GM12874 (cell line): Measurements from ENCODE around the gene TEX55.
A peak's percentile ranks its signal among the peaks of the same experiment; 100 is the strongest.

Experiments
- CTCF ChIP-seq: IDR thresholded peaks from 2 replicates; pipeline ENCODE4 v1.5.1; 2011; ENCODE audit warnings: low read depth, mild to moderate bottlenecking, control low read depth, low read length, moderate library complexity; ENCODE audit not compliant: insufficient read depth

The TEX55 gene

GRCh38 chr3:119145500-119146167, at the start of gene TEX55:
TSS of gene TEX55 (plus strand) at chr3:119146165. CDS start at chr3:119146190, 25 bp downstream.
- TF ChIP-seq CTCF: peak; percentile 53

- TF ChIP-seq CTCF: no peak
Measured at GRCh38 chr3:119098003-119098402, 48.0 kb upstream of the TEX55 start.

GRCh38 chr3:119098619-119099222, 47.2 kb upstream of the TEX55 start:
- peak; percentile 28; the same call in 1 of the 2 replicates for TF ChIP-seq CTCF

GRCh38 chr3:119099785-119100184, 46.2 kb upstream of the TEX55 start:
- TF ChIP-seq CTCF: no peak

GRCh38 chr3:119104031-119104430, 41.9 kb upstream of the TEX55 start:
- no peak for TF ChIP-seq CTCF

- TF ChIP-seq CTCF: no peak
Measured at GRCh38 chr3:119120480-119120879, 25.5 kb upstream of the TEX55 start.

- no peak for TF ChIP-seq CTCF
Measured at GRCh38 chr3:119122350-119122749, 23.6 kb upstream of the TEX55 start.
